ENCODE data around the gene BRCC3. TPM values are rescaled to one million over a fixed set of nuclear protein-coding genes. Genes with fewer than 3 reads are reported as not detected.
A peak's percentile ranks its signal among the peaks of the same experiment; 100 is the strongest.

The BRCC3 gene
- total RNA-seq, 1 donor from 2014 or later, result 29.8 TPM

DNA sequence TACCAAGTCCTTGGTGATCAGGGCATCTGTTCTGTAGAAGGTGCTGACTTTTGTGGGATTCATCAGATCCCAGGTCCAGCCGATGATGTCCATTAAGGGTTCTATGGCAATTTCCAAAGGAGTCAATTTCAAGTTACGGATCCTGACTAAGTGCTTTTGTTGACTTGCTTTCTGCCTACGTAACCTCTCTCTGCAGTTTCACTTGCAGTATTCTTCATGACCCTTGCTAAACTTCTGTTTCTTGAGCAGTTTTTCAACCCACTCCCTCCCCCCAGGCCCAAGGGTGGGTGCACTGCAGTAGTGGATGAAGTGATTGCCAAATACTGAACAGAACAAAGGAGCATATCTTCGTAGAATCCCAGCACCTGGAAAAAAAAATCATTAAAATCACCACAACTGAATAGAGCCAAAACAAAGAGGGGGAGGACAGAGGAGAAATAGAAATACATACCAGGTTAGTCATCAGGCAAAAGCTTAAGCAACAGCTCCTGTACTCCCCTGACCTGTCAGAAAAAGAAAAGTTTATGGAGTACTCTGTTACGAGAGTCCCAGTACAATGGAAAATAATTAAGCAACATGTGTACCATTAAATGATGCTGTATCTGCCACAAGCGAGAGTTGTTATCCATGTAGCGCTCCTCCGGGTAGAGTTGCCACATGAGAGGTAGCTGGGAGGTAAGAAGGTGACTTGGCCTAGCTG lies 6.1 kb upstream of the BRCC3 start:
- Mint-ChIP-seq H3K27ac (peak overlapping the region; percentile 72), H3K4me1 (ENCODE audit: unreplicated experiment) (no peaks in the 10 kb centered on the region), H3K9me3 (no peaks in the 10 kb centered on the region), H3K36me3 (no peaks in the 10 kb centered on the region), H3K27me3 (no peaks in the 10 kb centered on the region), H3K4me3 (no peak overlapping the region)
- DNase-seq (ENCODE audit: extremely low spot score, unreplicated experiment), result no peak
- no peak for TF ChIP-seq CTCF (conservative IDR thresholded peaks at IDR 0.05)

DNA sequence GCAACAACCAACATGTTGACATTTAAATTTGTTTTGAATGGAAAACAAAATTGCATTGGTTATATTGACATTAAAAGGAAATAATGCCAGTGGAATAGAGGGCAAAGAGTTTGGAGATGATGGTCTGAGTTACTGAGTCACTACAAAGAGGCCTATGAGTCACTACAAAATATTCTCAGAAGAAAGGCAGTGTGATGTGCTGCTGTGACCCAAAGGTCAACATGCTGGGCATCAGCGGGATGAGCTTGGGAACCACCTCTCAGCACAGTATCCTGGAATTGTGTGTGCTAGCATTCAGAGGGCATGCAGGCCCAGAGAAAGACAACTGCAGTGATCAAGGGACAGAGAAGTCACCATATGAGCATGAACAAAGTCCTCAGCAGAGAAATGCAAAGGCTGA lies 3.1 kb upstream of the BRCC3 start:
- Mint-ChIP-seq H3K36me3 (no peaks in the 10 kb centered on the region), H3K4me1 (ENCODE audit: unreplicated experiment) (no peaks in the 10 kb centered on the region), H3K4me3 (peak overlapping the region; percentile 47), H3K27ac (no peak overlapping the region), H3K9me3 (no peaks in the 10 kb centered on the region), H3K27me3 (no peaks in the 10 kb centered on the region)
- DNase-seq (ENCODE audit: extremely low spot score, unreplicated experiment), result no peak
- TF ChIP-seq CTCF (conservative IDR thresholded peaks at IDR 0.05), result no peak

- H3K27ac Mint-ChIP-seq, result no peak overlapping the region
- H3K36me3 Mint-ChIP-seq, result no peaks in the 10 kb centered on the region
- H3K9me3 Mint-ChIP-seq, result no peaks in the 10 kb centered on the region
- no peak for DNase-seq (ENCODE audit: extremely low spot score, unreplicated experiment)
- TF ChIP-seq CTCF (conservative IDR thresholded peaks at IDR 0.05), result no peak
- H3K4me1 Mint-ChIP-seq (ENCODE audit: unreplicated experiment), result no peaks in the 10 kb centered on the region
- peak overlapping the region; percentile 83 for H3K4me3 Mint-ChIP-seq
- no peaks in the 10 kb centered on the region for H3K27me3 Mint-ChIP-seq
Measured at GRCh38 chrX:155069414-155069813, 1.9 kb upstream of the BRCC3 start.

- no peak for TF ChIP-seq CTCF (conservative IDR thresholded peaks at IDR 0.05)
- Mint-ChIP-seq H3K4me3 (peak overlapping the region; percentile 83), H3K36me3 (no peaks in the 10 kb centered on the region), H3K27me3 (no peaks in the 10 kb centered on the region), H3K27ac (peak overlapping the region; percentile 60), H3K9me3 (no peaks in the 10 kb centered on the region), H3K4me1 (ENCODE audit: unreplicated experiment) (no peaks in the 10 kb centered on the region)
- DNase-seq (ENCODE audit: extremely low spot score, unreplicated experiment), result no peak
Measured at GRCh38 chrX:155070038-155070437, 1.3 kb upstream of the BRCC3 start.

DNA sequence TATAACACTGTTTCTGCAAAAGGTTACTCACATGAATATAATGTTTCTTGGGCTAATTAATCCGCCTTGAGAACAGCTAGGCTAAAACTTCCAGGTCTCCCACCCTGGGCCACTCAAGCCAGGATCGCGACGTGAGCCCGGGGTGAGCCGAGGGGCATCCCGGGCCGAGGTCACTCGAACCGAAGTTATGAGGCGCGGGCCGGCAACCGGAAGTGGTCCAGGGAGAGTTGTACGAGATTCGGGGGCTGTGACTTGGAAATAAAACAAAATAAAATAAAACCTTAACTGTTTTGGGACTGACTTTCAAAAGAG lies 689 bp upstream of the BRCC3 start:
- H3K9me3 Mint-ChIP-seq, result no peaks in the 10 kb centered on the region
- DNase-seq (ENCODE audit: extremely low spot score, unreplicated experiment), result no peak
- H3K27ac Mint-ChIP-seq, result peak overlapping the region; percentile 60
- H3K27me3 Mint-ChIP-seq, result no peaks in the 10 kb centered on the region
- H3K4me3 Mint-ChIP-seq, result peak overlapping the region; percentile 83
- H3K36me3 Mint-ChIP-seq, result no peaks in the 10 kb centered on the region
- H3K4me1 Mint-ChIP-seq (ENCODE audit: unreplicated experiment), result no peaks in the 10 kb centered on the region
- TF ChIP-seq CTCF (conservative IDR thresholded peaks at IDR 0.05), result no peak

All from type B pancreatic cell (in vitro differentiated cells).